Smooth muscle cell of the brain vasculature (primary cell): Measurements from ENCODE around the gene CELF4.

ENCODE experiments used
- DNase-seq: peaks from one replicate; pipeline ENCODE4 v3.0.0-alpha.2; 2012; ENCODE audit warnings: low read depth, low spot score

CELF4 gene

GRCh38 chr18:37442477-37442876 lies 123.1 kb downstream of the CELF4 start:
- DNase-seq = no peak

GRCh38 chr18:37441821-37442220 lies 123.8 kb downstream of the CELF4 start:
- DNase-seq = no peak

- DNase-seq = no peak
Measured at GRCh38 chr18:37440206-37440605, 125.4 kb downstream of the CELF4 start.

- no peak for DNase-seq
Measured at GRCh38 chr18:37438417-37439180, 127.0 kb downstream of the CELF4 start.

GRCh38 chr18:37435996-37436395 lies 129.6 kb downstream of the CELF4 start:
- DNase-seq = no peak

- no peak for DNase-seq
Measured at GRCh38 chr18:37435150-37435867, 130.3 kb downstream of the CELF4 start.

GRCh38 chr18:37434161-37434860 lies 131.3 kb downstream of the CELF4 start:
- no peak for DNase-seq

GRCh38 chr18:37432436-37433195 lies 133.0 kb downstream of the CELF4 start:
- no peak for DNase-seq

- DNase-seq = no peak
Measured at GRCh38 chr18:37430357-37431076, 135.1 kb downstream of the CELF4 start.

- DNase-seq = no peak
Measured at GRCh38 chr18:37429791-37430190, 135.8 kb downstream of the CELF4 start.

GRCh38 chr18:37428288-37428974 lies 137.2 kb downstream of the CELF4 start:
- no peak for DNase-seq

- no peak for DNase-seq
Measured at GRCh38 chr18:37426586-37426985, 139.0 kb downstream of the CELF4 start.

GRCh38 chr18:37425222-37425621 lies 140.4 kb downstream of the CELF4 start:
- DNase-seq = no peak

GRCh38 chr18:37424507-37424906 lies 141.1 kb downstream of the CELF4 start:
- DNase-seq = no peak

GRCh38 chr18:37422596-37422995 lies 143.0 kb downstream of the CELF4 start:
- no peak for DNase-seq

- no peak for DNase-seq
Measured at GRCh38 chr18:37422116-37422515, 143.5 kb downstream of the CELF4 start.

GRCh38 chr18:37421341-37422077 lies 144.1 kb downstream of the CELF4 start:
- DNase-seq = no peak

- DNase-seq = no peak
Measured at GRCh38 chr18:37420315-37420880, 145.2 kb downstream of the CELF4 start.

GRCh38 chr18:37419866-37420265 lies 145.7 kb downstream of the CELF4 start:
- DNase-seq = no peak
